Right ventricle myocardium superior (tissue), 1 donor: ENCODE results near the gene PPP1R17. TPM values are rescaled to one million over a fixed set of nuclear protein-coding genes. Genes with fewer than 3 reads are reported as not detected.

ENCODE experiments used
- ATAC-seq: fragments of 200-7000 bp; cut with Tn5 transposase; one replicate; pipeline ENCODE4 v1.9.1; 2020; ENCODE audit warnings: mild to moderate bottlenecking; ENCODE audit not compliant: poor library complexity
- DNase-seq: peaks from one replicate; pipeline ENCODE4 v3.0.0-alpha.2; 2020
- intact Hi-C: fragments of 100-400 bp; cut with DNase I; formaldehyde crosslinking; loops from one replicate; pipeline ENCODE4 v1.11.2; 2022
- long read RNA-seq: library from polyadenylated mRNA; unstranded; transcript quantifications from one replicate; pipeline ENCODE4 v2.0.0, GENCODE V29; 2021
- total RNA-seq: library from RNA; stranded (reverse); fragmentation: NEBNext Ultra II Directional; extraction: Animal tissue kit (Norgen Biotek cat#: 25700); gene quantifications from one replicate; pipeline ENCODE4 v1.2.1, GENCODE V29; 2021
- donor health status: DM: no; HTN: yes; CAD: no; lungs with severe emphysema.

Gene PPP1R17
- total RNA-seq, result not detected
- long read RNA-seq, result 0 reads

DNA sequence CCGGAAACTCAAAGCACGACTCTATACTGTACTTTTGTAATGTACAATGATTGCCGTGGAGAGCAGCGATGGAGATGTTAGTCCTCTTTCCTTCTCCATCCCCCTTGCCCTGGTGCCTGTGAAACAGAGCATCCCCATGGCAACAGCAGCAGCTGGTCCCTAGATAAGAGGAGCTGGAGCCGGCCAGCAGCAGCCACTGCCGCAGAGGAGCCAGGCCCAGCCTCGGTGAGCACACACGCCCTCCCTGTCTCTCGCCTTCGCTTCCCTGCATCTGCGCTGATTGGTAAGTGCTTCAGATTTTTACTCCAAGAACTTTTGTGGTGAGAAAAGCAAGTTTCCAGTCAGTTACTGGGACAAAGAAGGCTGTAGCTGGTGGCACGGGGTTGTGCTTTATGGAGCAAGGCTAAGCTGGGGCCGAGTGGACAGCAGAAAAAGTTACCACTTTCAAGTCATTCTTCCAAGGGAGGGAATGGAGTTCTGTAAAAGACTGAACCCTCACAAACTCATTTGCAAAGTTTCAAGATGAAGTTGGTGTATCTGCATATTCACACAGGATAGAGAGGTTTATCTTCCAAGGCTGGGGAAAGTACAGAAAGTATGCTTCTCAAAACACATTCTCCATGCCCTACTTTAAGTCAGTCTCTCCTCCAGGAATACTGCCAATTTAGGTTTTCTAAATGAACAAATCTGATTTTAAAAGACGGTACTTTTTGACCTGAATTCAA lies at the start of gene PPP1R17:
Gene PPP1R17 (plus strand): TSS at position 192 of the 725 bp plus-strand sequence. CDS start 5,227 bp downstream, outside the sequence.
- intact Hi-C loops, result no loop called here
- ATAC-seq (peak; percentile 68), DNase-seq (peak; percentile 67)

DNA sequence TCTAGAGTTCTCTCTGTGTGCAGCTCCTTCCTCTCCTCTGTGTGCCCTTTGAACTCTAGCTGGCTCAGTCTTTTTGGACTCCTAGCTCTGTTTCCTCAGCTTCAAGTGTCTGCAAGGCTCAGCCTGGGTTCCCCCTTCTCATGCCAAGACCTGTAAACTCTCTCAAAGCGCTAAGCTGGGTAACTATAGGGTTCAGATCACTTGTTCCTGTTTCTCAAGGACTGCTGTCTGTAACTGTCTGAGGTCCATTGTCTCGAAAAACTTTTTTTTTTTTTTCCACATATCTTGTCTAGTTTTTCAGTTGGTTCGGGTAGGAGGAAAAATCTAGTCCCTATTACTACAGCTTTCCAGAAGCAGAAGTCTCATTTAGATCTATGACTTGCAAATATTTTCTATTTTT lies 46.6 kb upstream of the PPP1R17 start:
- no peak for DNase-seq
- intact Hi-C loops, result no loop called here
- ATAC-seq, result no peak

DNA sequence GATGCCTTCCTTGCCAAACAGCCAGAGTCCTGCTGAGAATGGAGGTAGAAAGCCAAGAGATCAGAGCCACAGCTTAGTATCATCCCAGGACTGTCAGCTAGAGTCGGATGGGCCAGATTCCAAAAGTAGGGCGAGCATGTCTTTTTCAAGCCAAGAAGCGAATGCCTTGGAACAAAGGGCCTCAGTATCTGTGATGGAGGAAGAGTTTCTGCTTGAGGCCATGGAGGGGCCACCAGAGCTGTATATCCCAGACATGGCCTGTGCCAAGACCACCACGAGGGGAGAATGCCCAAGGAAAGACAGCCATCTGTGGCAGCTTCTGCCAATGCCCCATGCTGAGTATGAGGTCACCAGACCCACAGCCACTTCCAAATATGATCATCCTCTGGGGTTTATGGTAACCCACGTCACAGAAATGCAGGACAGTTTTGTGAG lies 44.3 kb upstream of the PPP1R17 start:
- ATAC-seq (no peak), DNase-seq (no peak)
- intact Hi-C loops, result no loop called here

DNA sequence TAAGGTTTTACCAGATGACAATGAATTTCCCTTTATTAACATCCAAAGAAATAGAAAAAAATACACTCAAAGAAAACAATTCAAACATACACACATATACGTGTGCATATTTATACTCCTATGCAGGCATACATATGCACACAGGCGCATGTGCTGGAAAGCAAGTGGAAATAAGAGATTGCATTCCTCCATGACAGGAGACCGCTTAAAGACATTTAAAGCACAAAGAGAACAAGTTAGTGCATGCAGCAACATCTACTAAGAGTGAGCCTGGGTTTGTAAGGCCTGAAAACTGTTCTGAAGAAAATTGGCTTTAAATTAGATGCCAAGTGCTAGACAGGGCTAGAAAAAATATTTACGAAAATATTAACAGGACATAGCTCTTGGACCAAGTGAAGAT lies 40.1 kb upstream of the PPP1R17 start:
- intact Hi-C loops, result no loop called here
- DNase-seq, result no peak
- ATAC-seq, result no peak

DNA sequence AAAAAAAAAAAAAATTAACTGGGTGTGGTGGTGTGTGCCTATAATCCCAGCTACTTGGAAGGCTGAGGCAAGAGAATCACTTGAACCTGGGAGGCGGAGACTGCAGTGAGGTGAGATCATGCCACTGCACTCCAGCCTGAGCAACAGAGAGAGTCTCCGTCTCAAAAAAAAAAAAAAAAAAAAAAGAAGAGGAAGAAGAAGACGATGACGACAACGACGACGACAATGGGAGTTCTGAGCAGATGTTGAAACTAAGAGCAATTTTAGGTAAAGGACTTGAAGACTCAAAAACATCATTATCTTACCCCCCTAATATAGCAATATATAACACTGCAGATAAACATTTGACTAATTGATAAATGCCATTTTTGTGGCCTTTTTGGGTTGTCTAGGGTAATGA lies 39.5 kb upstream of the PPP1R17 start:
- intact Hi-C loops, result no loop called here
- no peak for DNase-seq
- ATAC-seq, result no peak

DNA sequence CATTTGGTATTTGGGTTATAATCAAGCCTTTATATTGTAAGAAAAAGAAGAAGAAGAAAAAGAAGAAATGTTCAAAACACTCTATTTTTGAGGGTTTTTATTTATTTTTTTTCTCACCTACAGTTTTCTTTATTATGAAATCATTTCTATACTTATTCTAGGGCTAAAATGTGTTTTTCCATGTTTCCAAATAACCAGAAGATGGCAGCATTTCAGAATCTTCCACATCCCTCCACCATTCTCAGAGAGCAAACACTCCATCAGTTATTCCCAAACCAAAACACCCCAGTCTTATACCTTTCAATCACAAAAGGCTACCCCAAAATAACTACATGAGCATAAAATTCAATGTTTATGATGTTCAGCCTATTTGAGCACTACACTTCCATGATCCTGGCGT lies 38.7 kb upstream of the PPP1R17 start:
- no peak for ATAC-seq
- DNase-seq, result no peak
- intact Hi-C loops, result no loop called here

DNA sequence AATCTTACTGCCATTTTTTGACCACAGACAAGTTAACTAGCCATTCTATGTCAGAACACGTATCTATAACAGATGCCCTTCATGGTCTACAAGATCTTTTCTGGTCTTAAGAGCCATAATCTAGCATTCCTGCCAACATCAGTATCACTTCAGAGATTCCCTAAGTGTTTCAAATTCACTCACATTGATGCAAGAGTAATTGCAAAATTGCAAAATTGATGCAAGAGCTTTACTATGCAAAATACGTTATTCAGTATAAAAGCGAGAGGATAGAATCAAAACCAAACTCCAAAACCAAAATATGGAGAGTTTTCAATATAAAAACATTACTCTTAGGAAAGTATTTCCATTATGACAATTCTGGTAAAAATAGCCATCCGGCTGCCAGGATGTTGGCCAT lies 38.1 kb upstream of the PPP1R17 start:
- DNase-seq (no peak), ATAC-seq (no peak)
- intact Hi-C loops, result no loop called here

DNA sequence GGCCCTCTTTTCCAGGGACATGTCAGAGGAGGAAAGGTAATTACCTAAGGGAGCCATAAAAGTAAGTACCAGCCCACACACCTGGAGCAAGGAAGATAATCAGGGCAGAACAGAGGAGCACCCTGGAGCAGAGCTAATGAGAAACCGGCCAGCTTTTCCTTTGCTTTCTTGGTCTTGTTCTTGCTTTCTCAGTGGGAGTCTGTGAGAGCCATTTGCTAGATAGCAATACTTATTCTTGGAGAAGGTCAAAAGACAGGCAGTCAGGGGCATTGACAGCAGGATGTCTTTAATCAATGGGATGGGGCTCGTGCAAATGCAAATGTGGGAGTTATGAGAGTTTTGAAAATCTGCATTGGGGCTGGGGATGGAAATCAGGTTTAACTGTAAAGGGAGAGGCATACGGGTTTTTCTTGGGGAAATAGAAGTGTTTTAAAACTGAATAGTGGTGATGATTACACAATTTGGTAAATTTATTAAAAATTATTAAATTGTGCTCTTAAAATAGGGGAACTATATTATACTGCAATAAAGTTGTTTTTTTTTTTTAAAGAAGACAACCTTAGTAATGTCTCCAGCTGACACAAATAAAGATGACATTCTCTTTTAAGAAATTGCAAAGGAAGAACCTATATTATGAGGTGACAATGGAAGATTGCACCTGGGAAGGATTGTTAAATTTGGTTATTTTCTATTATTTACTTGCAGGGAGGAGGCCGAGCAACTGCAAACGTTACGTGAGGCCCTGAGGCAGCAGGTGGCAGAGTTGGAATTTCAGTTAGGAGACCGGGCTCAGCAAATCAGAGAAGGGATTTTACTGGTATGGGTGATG lies 35.6 kb upstream of the PPP1R17 start:
- ATAC-seq (no peak), DNase-seq (no peak)
- intact Hi-C loops, result loop anchor here (10.0 kb wide), 1 partner anchor 83 kb away; no protein-coding TSS in a partner anchor

DNA sequence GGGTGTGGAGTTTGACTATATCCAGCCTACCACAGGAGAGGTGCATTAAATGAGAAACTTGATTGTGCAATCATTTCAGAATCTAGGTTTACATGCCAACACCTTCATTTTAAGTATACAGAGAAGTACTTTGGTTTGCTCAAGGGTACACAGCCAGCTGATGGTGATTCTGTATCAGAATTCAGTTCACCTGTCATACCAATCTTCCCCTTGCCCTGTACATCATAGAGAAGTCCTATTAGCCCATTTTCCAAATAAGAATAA lies 35.0 kb upstream of the PPP1R17 start:
- DNase-seq (no peak), ATAC-seq (no peak)
- intact Hi-C loops, result loop anchor here (10.0 kb wide), 1 partner anchor 83 kb away; no protein-coding TSS in a partner anchor

DNA sequence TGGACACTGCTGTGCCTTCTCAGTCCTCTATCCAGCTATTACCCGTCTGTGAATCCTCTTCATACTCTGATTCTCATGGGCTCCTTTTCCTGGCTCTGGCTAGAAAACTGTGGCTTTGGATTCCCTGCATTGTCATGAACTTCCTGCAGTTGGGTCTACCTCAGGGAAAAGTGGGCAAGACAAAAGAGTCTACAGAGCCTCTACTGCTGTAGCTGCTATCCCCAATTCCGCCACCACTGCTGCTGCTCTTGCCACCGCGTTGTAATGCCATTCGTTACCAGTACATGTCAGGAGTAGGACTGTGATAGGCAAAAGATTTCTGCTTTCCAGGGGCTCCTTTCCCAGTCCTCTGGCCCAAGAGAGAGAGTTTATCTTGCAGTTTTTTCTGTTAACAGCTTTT lies 23.9 kb upstream of the PPP1R17 start:
- intact Hi-C loops, result no loop called here
- DNase-seq (no peak), ATAC-seq (no peak)

DNA sequence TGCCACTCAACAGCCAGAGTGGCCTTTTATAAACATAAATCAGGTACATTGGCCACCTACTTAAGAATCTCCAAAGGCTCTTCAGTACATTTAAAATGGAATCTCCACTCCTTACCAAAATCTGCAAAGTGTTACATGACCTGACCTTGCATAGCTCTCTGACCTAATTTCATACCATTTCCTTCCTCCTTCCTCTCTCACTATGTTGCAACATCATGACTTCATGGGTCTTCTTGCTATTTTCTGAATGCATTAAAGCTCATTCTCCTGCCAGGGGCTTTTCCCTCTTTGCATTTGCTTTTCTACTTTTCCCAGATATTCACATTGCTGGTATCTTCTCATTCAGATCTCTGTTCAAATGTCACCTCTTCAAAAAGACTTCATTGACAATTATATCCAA lies 22.1 kb upstream of the PPP1R17 start:
- DNase-seq (no peak), ATAC-seq (no peak)
- intact Hi-C loops, result no loop called here

DNA sequence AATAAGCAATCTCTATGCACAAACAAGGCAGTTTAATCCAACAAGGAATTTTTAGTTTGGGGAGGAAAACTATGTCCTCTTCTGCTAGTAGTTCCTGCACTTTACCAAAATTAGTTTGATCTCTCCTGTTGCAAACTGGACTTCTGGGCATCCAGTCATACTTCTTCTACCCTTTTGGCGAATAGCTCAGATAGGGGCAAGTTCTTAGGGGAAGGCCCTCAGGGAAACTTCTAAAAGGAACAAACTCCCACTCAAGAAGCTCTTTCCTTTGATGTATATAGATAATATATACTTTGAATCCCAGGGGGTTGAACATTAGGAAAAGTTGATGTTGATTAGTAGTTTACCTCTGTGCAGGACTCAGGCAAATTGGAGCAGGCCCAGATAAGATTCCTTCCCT lies 21.5 kb upstream of the PPP1R17 start:
- intact Hi-C loops, result no loop called here
- ATAC-seq (no peak), DNase-seq (no peak)

DNA sequence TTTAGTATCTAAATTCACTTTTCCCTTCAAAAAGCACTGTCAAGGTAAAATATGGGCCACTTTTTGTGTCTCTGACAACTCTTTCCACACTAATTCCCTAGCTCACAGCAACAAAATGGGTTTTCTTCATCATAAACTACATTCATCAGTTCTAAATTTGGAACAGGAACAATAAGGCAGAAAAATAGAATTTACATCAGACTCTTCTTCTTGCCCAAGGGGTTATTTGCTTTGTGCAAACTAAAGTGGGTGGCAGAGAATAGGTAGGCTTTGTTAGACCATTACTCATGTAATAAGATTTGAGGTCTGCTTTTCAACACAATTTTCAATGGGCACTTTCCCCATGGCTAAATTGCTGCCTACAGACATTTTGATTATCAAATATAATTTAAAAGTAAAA lies 17.6 kb upstream of the PPP1R17 start:
- intact Hi-C loops, result no loop called here
- ATAC-seq (no peak), DNase-seq (no peak)

DNA sequence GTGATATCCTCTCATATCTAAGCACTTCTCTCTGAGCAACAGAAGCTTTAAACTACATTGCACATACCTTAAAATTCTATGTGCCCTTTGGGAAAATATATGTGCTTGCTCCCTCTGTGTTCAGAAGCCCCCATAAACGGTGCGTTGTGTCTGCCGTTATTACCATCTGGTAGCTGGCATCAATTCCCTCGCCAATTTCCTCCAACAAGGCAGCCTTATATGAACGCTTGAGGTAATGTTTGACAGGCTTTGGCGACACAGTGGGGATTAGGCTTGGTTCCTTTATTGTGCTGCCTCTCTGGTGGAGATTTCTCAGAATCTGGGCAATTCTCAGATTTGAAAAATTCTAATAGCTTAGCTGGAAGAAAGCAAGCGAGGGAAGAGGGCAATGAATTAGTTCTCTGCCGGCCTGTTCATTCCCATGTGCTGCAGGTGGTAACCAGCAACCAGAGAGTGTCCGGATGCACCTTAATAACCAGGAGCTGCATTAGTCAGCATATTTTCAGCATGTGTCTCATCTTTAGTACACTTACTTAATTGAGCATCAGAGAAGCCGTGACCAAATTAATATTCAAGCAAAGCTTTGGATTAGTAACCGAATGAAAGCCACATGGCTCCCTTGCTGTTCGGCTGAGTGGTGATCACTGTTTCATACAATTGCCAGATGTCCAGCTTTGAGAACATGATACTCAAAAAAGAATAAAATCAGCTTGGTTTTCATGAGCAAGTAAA lies 7.3 kb upstream of the PPP1R17 start:
- intact Hi-C loops, result no loop called here
- ATAC-seq (no peak), DNase-seq (no peak)

DNA sequence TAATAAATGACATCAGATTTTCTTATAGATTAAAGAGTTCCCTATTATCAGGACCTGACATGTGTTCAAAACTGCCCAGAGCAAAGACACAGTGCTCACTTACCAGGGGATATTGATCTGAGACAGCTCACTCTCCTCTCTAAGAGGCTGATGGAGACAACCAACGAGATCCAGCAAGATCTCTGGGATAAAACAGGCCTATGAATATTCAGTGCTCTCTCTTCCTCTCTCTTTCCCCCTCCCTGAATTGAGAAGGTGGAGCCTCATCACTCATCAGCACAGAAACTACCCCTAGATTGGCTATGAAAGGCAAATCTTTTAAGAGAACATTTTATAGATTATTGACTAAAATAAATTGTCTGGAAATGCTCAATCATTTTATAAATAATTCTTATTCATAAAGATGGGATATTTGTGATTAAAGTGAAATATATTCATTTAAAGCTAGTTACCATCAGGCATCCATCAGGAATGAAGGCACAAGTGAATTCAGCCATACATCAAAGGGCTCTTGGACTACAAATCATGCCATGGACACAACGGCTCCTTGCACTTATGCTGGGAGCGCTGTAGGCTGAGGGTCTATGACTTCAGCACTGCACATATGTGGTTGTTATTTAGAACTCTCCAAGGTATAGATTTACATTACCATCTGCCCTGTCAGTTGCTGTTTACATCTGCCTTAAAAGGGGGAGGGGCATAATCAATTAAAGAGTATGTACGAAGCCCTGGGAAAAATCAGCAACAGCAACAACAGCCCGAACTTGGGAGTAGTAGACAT lies 3.4 kb upstream of the PPP1R17 start:
- no peak for DNase-seq

DNA sequence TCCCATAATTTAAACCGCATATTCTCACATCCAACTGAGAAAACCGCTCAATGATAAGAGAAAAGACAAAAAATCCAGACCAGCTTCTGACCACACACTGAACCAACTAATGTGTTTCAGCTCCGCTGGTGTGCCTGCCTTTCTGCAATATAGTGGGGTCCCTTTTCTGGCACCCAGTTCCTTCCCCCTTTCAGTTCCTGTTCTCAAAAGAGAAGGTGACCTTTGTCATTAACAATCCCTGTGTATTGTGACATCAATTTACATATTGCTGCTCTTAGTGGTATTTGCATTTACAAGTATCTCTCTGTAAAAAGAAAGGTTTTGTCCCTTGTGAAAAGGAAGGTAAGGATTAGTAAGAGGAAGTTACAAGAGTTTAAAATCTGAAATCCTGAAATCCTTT lies 1.4 kb downstream of the PPP1R17 start:
- DNase-seq (no peak), ATAC-seq (no peak)

More for the DNA sequence above, 3.4 kb upstream of the PPP1R17 start:
- ATAC-seq, result no peak
- intact Hi-C loops, result no loop called here

DNA sequence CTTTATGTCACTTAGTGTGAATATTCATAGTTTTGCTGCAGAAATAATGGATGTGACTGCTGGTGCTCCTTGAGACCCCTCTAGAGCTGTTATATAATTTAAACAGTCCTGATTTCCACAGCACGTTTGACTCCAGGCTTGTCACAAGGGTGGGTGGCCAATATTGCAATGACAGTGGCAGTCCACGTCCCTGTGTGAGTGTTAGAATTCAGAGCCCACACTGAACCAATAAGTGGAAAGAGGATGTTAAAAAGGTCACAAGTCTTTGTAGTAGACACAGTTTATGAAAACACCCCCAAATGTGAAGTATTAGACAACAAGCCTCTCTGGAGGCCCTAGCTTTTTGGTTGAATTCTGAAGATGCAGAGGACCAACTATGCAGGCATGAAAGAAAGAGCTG lies 2.0 kb downstream of the PPP1R17 start:
- ATAC-seq (no peak), DNase-seq (no peak)
- intact Hi-C loops, result no loop called here

More for the DNA sequence above, 1.4 kb downstream of the PPP1R17 start:
- intact Hi-C loops, result no loop called here

DNA sequence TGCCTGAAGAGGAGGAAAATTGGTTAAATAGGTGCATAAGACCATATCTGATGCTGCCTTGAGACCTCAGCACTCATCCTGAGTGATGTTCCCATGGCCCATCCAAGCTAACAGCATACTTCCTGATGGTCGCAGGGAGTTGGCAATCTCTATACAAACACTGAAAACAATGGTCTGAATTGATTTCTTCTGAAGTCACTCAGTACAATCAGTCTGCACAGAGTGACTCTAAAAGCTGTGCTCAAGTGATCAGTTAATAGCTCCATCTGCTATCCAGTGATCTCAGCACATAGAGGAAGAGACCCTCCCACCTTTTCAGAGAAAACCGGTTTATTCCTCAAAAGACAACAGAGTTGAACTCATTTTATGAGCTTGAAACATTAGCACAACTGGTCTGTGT lies 3.9 kb downstream of the PPP1R17 start:
- ATAC-seq, result no peak
- intact Hi-C loops, result no loop called here
- DNase-seq, result no peak

DNA sequence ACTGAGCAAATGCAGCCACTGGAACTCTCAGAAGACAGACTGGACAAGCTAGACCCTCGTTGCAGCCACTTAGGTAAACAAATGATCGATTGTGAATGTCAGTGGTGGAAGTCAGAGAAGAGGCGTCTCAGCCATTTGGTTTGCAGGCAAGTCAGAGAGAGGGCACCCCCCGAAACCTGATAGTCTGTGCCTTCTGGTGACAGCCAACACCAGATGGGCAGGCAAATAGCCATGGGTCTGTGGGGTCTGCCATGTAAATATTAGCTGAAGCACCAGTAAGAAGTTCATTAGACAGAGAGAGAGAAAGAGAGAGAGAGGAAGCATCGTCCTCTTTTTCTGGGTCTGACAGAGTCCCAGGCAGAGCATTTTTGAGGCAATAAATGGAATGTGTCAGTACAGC lies 5.4 kb downstream of the PPP1R17 start:
- no peak for ATAC-seq
- DNase-seq, result no peak
- intact Hi-C loops, result no loop called here
